Stomach smooth muscle (tissue), 2 donors: ENCODE results near the gene PRR35.

Experiments
- H3K27ac ChIP-seq: one replicate; pipeline ENCODE4 v1.7.0; 2013; ENCODE audit warnings: mild to moderate bottlenecking, low read length, inconsistent platforms
- H3K27me3 ChIP-seq, 2 donors: one replicate each; pipeline ENCODE4 v1.7.0; 2013; ENCODE audit warnings: low read length in 2 of 2; ENCODE audit not compliant: insufficient read depth in 2 of 2, control insufficient read depth in 1 of 2
- H3K36me3 ChIP-seq, 2 donors: one replicate each; pipeline ENCODE4 v1.7.0; 2013; ENCODE audit warnings: low read length in 2 of 2; ENCODE audit not compliant: control insufficient read depth in 2 of 2, insufficient read depth in 2 of 2
- H3K4me1 ChIP-seq: one replicate; pipeline ENCODE4 v1.7.0; 2013; ENCODE audit warnings: low read length; ENCODE audit not compliant: control insufficient read depth, insufficient read depth
- H3K4me3 ChIP-seq, 2 donors: one replicate each; pipeline ENCODE4 v1.7.0; 2013; ENCODE audit warnings: low read length in 2 of 2
- H3K9ac ChIP-seq, 2 donors: one replicate each; pipeline ENCODE4 v1.7.0; 2013; ENCODE audit warnings: low read length in 2 of 2, mild to moderate bottlenecking in 1 of 2
- H3K9me3 ChIP-seq, 2 donors: one replicate each; pipeline ENCODE4 v1.7.0; 2013; ENCODE audit warnings: low read length in 2 of 2; ENCODE audit not compliant: control insufficient read depth in 2 of 2
- donor health status: healthy.
- donor health status: Pancreatic carcinoma.

Gene PRR35

DNA sequence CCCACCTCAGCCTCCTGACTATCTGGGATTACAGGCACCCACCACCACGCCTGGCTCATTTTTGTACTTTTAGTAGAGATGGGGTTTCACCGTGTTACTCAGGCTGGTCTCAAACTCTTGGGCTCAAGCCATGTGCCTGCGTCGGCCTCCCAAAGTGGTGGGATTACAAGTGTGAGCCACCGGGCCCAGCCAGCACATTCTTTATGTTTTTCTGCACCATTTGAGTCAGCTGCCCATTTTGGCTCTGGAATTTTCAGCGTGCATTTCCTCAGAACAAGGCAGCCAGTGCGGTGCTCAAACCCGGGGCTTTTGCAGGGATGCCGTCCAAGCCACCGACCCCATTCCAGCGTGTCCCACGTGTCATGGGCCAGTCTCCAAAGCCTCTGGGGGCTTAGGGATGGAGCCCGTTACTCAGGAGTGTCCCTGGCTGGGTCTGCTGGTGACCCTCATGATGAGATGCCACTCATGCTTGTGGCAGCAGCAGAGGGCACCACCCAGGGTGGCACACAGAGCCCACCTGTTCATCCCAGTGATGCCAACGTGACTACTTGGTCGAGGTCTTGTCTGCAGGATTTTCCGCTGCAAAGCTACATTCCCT is 26.0 kb downstream of the PRR35 start:
- Histone ChIP-seq H3K9me3 (no peaks in the 10 kb centered on the region), H3K27ac (no peak overlapping the region), H3K9ac (no peak overlapping the region), H3K4me1 (peaks cover 37% of the 10 kb centered on the region), H3K27me3 (peaks cover 0 to 6% of the 10 kb centered on the region in 2 donors), H3K36me3 (peaks cover 0 to under 1% of the 10 kb centered on the region in 2 donors), H3K4me3 (no peak overlapping the region)

DNA sequence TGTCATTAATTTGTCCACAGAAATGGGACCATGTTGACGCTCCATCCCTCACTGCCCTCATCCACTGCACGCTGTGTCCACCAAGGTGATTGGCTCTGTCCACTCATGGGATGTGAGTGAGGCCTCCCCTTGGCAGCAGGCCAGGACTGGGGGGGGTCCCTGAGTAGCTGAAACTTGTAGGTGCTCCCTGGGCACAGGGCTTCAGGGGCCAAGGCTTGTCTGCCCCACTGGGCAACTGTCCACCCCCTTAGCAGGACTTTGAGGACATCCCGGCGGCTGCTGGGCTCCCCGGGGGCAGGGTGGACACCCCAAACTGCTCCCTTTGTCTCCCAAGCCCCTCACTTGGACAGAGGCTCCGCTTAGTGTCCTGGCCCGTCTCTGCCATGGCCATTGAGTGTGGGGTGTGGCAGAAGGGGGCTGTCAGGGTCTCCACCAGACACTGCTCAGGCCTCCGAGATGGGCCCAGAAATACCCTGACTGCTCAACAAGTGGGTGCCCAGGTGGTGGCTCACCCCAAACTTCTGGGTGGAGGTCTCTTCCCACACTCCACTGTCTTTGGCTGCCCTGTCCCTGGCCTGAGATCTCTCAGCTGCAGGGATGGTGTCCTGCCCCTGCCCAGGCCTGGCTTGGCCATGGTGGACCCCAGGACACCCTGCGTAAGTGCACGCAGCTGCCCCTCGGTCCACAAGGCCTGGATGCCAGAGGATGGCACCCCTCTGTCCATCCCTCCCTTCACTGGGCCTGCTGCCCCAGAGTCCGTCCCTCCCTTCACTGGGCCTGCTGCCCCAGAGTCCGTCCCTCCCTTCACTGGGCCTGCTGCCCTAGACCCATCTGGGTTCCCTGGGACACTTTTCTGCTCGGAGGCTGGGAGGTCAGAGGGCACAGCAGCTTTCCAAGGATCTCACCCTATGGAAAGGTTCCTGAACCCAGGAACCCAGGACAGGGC is 26.7 kb downstream of the PRR35 start:
- Histone ChIP-seq H3K27me3 (peaks cover 0 to 6% of the 10 kb centered on the region in 2 donors), H3K27ac (no peak overlapping the region), H3K4me3 (no peak overlapping the region), H3K36me3 (no peaks in the 10 kb centered on the region), H3K4me1 (peaks cover 42% of the 10 kb centered on the region), H3K9me3 (no peaks in the 10 kb centered on the region), H3K9ac (no peak overlapping the region)

- peak overlapping the region; percentile 79 to 90 for H3K4me3 ChIP-seq
- peaks cover 0 to 5% of the 10 kb centered on the region in 2 donors for H3K36me3 ChIP-seq
- H3K9me3 ChIP-seq: no peaks in the 10 kb centered on the region
- peak overlapping the region; percentile 85 for H3K27ac ChIP-seq
- peaks cover 0 to 6% of the 10 kb centered on the region in 2 donors for H3K27me3 ChIP-seq
- H3K4me1 ChIP-seq: peaks cover 50% of the 10 kb centered on the region
- H3K9ac ChIP-seq: peak overlapping the region; percentile 79 to 84
These were observed 28.4 kb downstream of the PRR35 start for GRCh38 chr16:588639-588888.

GRCh38 chr16:588889-589657 is 28.9 kb downstream of the PRR35 start:
- Histone ChIP-seq H3K4me3 (peak overlapping the region; percentile 79 to 90), H3K4me1 (peaks cover 52% of the 10 kb centered on the region), H3K36me3 (peaks cover 0 to 5% of the 10 kb centered on the region in 2 donors), H3K27ac (peak overlapping the region; percentile 85), H3K27me3 (peaks cover 0 to 6% of the 10 kb centered on the region in 2 donors), H3K9me3 (no peaks in the 10 kb centered on the region), H3K9ac (peak overlapping the region; percentile 79 to 84)

GRCh38 chr16:589658-590187 is 29.5 kb downstream of the PRR35 start, which contains the start of gene RAB40C:
RAB40C (plus strand) TSS chr16:590066; CDS start chr16:590292, 226 bp downstream.
- Histone ChIP-seq H3K36me3 (peaks cover 0 to 5% of the 10 kb centered on the region in 2 donors), H3K9me3 (no peaks in the 10 kb centered on the region), H3K4me1 (peaks cover 52% of the 10 kb centered on the region), H3K9ac (peak within 1 kb of the TSS; percentile 82 to 84), H3K27ac (peak within 1 kb of the TSS; percentile 85), H3K27me3 (peaks cover 0 to 6% of the 10 kb centered on the region in 2 donors), H3K4me3 (peak within 1 kb of the TSS; percentile 80 to 90)

DNA sequence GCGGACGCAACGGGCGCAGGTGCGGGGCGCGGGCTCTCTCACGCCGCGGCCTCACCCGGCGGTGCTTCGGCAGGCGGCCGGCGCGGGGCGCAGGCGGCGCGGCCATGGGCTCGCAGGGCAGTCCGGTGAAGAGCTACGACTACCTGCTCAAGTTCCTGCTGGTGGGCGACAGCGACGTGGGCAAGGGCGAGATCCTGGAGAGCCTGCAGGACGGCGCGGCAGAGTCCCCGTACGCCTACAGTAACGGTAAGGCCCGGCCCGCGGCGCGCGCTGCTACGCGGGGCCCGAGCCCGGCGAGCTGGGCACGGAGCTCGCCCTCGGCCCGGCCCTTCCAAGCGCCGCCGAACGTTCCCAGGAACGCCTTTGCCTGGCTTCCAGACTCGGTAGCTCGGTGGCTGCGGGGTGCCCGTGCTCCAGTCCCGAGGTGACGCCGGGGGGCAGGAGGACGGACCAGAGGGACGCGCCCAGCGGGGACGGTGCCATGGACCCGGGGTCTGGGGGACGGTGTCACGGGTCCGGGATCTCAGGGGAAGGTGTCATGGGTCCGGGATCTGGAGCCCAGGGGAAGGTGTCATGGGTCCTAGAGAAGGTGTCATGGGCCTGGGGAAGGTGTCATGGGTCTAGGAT is 30.1 kb downstream of the PRR35 start:
- no peak overlapping the region for H3K27ac ChIP-seq
- peaks cover 52% of the 10 kb centered on the region for H3K4me1 ChIP-seq
- peaks cover 0 to 5% of the 10 kb centered on the region in 2 donors for H3K36me3 ChIP-seq
- H3K4me3 ChIP-seq: peak overlapping the region; percentile 80 to 89
- no peaks in the 10 kb centered on the region for H3K9me3 ChIP-seq
- H3K27me3 ChIP-seq: peaks cover 0 to 6% of the 10 kb centered on the region in 2 donors
- H3K9ac ChIP-seq: peak overlapping the region; percentile 76 to 82

GRCh38 chr16:590815-591200 is 30.6 kb downstream of the PRR35 start:
- Histone ChIP-seq H3K27me3 (peaks cover 0 to 2% of the 10 kb centered on the region in 2 donors), H3K27ac (no peak overlapping the region), H3K36me3 (peaks cover 0 to 5% of the 10 kb centered on the region in 2 donors), H3K9me3 (no peaks in the 10 kb centered on the region), H3K9ac (peak overlapping the region; percentile 76 to 82), H3K4me1 (peaks cover 52% of the 10 kb centered on the region), H3K4me3 (peak overlapping the region; percentile 80 to 89)

GRCh38 chr16:591231-591630 is 31.0 kb downstream of the PRR35 start:
- H3K36me3 ChIP-seq: peaks cover 0 to 5% of the 10 kb centered on the region in 2 donors
- peaks cover 0 to 2% of the 10 kb centered on the region in 2 donors for H3K27me3 ChIP-seq
- H3K9me3 ChIP-seq: no peaks in the 10 kb centered on the region
- peak overlapping the region; percentile 80 to 89 for H3K4me3 ChIP-seq
- no peak overlapping the region for H3K27ac ChIP-seq
- peaks cover 50% of the 10 kb centered on the region for H3K4me1 ChIP-seq
- peak overlapping the region; percentile 76 to 82 for H3K9ac ChIP-seq

DNA sequence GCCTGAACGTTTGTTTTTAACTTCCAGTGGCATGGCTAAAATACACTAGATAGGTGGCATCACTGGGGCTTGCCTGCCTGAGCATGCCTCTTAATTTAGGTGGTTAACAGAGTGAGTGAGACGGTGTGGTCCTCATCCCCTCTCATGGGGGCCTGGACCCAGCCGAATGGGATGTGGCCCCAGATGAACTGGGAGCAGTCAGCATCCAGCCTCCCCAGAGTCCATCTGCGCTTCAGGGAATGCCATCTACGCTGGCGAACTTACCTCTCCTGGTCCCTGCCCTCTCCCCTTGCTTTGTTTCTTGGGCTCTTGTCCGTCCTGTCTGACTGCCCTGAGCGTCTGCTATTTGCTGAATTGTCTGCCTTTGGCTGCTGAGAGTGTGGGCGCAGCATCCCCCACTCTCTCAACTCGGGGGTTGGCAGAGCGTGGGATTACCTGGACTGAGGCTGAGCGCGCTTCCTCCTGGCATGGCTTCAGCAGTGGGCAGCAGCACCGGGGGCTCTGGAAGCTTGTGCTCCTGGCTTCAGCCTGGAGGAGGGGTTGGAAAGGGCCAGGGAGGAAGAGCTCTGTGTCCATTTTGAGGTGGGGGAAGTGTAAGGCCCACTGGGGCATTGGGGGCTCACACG is 31.8 kb downstream of the PRR35 start:
- H3K4me1 ChIP-seq: peaks cover 43% of the 10 kb centered on the region
- no peaks in the 10 kb centered on the region for H3K9me3 ChIP-seq
- peak overlapping the region in 1 of 2 donors; percentile 21 for H3K9ac ChIP-seq
- H3K36me3 ChIP-seq: peaks cover 0 to 5% of the 10 kb centered on the region in 2 donors
- H3K4me3 ChIP-seq: no peak overlapping the region
- no peaks in the 10 kb centered on the region for H3K27me3 ChIP-seq
- H3K27ac ChIP-seq: no peak overlapping the region
